Forelimb muscle (tissue), 1 donor: ENCODE results near the gene BCL10. TPM values are rescaled to one million over a fixed set of nuclear protein-coding genes. Genes with fewer than 3 reads are reported as not detected.

Source experiments
- DNase-seq: peaks from one replicate; pipeline ENCODE4 v3.0.0-alpha.2; 2013; ENCODE audit warnings: low read depth
- polyA plus RNA-seq: library from polyadenylated mRNA; unstranded; fragments of 120-200 nt; gene quantifications from one replicate; pipeline ENCODE4 v1.2.1, GENCODE V29; 2013; ENCODE audit not compliant: insufficient read length

Gene BCL10
- polyA plus RNA-seq, 1 donor, result 10.6 TPM

- DNase-seq, result peak; percentile 93
Observed at GRCh38 chr1:85297855-85298629, 21.6 kb upstream of the BCL10 start.

- DNase-seq, result no peak
Observed at GRCh38 chr1:85297538-85297854, 21.1 kb upstream of the BCL10 start.

DNA sequence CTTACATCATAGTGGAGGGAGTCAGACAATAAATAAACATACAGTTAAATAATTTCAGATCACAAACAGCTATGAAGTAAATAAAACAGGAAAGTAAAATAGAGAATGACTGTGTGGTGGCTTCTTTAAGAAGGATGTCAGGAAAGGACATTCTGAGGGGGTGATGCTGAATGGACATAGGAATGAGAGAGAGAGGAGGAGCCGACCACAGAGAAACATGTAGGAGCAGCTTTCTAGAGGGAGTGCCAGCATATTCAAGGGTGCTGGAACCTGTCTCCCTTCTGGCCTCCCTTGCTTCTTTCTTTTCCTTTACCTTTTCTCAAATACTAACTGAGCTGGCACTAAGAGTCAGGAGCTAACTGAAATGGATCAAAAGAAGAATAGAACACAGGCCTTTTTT is 20.5 kb upstream of the BCL10 start:
- DNase-seq, result no peak

GRCh38 chr1:85295654-85296053 is 19.2 kb upstream of the BCL10 start:
- no peak for DNase-seq

- DNase-seq, result no peak
Observed at GRCh38 chr1:85295006-85295431, 18.6 kb upstream of the BCL10 start.

GRCh38 chr1:85290826-85291225 is 14.4 kb upstream of the BCL10 start:
- DNase-seq, result no peak

DNA sequence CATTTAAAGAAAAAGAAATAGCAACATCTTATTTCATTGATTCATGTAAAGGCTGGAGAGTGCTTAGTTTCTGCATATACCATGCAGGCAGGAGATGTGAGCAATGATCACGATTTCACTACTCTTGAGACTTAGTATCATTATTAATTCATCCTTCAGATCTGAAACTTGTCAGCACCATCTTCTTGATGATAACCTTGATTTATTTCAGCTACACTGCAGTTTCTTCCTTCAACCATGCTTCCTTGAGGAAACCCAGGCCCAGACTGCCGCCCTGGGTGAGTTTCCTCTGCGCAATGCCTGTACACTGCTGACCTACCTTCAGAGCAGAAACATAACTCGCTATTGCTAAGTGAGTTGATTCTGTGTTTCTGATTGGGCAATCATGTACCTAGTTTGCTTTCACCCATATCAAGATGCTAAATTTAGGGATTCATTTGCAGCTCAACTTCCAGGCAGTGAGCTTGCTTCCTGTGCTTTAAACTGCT is 13.5 kb upstream of the BCL10 start:
- DNase-seq, result no peak

- no peak for DNase-seq
Observed at GRCh38 chr1:85289207-85289847, 12.9 kb upstream of the BCL10 start.

DNA sequence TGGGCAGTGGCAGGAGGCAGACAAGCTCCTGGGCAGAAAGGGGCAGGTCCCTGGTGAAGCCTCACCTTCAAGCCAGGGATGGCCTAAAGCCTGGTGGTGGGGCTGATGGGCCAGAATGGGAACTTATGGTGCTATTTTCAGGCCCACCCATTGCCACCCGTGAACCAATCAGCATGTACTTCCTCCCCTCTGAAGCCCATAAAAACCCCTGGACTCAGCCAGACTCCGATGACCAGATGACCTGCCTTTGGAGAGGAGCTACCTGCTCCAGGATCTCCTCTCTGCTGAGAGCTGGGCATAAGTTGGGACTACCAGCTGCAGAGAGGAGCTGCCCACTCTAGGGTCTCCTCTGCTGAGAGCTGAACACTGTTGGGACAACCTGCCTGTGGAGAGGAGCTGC is 7.8 kb upstream of the BCL10 start:
- no peak for DNase-seq

- DNase-seq, result no peak
Observed at GRCh38 chr1:85283475-85284199, 7.2 kb upstream of the BCL10 start.

GRCh38 chr1:85282424-85282823 is 6.0 kb upstream of the BCL10 start:
- no peak for DNase-seq

GRCh38 chr1:85280636-85281035 is 4.2 kb upstream of the BCL10 start:
- DNase-seq, result no peak

GRCh38 chr1:85279458-85280080 is 3.1 kb upstream of the BCL10 start:
- DNase-seq, result no peak

DNA sequence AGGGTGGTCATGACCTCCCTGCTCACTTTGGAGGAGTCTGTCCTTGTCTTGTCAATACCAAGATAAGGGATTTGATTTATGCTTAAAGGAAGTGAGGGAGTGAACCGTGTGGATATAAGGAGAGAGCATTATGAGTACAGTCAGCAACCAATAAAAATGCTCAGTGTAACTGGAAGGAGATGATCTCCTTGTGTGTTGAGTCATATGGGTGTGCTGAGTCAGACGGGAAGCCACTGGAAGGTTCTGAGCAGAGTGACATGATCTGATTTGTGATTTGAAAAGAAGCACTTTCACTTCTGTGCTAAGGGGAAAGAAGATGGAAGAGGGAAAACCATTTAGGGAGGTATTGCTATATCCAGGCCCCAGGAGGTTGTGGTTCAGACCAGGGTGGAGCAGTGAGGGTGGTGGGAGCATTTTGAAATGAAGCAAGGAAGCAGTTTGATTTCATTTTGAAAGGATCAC is 2.5 kb upstream of the BCL10 start:
- DNase-seq, result no peak

- DNase-seq, result no peak
Observed at GRCh38 chr1:85277802-85278201, 1.4 kb upstream of the BCL10 start.

DNA sequence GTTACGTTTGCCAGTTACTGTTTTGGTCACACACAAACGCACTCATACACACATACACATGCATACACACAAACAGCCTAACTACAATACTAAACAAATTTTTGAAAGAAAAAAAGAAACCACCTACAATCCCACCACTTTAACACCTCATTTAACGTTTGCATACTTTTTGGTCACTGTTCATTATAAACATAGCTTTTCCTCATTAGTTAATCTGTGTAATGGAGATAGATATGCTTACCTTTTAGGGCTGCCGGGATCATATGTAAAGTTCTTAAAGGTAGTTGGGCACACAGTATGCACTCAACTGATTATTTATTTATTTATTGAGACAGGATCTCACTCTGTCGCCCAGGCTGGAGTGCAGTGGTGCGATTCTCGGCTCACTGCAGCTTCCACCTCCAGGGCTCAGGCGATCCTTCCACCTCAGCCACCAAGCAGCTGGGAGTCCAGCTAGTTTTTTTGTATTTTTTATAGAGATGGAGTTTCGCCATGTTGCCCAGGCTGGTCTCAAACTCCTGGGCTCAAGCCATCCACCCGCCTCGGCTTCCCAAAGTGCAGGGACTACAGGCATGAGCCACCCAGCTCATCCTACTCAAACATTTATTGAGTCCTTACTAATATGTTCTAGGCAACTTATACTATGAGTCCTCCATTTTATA is 677 bp upstream of the BCL10 start:
- no peak for DNase-seq

DNA sequence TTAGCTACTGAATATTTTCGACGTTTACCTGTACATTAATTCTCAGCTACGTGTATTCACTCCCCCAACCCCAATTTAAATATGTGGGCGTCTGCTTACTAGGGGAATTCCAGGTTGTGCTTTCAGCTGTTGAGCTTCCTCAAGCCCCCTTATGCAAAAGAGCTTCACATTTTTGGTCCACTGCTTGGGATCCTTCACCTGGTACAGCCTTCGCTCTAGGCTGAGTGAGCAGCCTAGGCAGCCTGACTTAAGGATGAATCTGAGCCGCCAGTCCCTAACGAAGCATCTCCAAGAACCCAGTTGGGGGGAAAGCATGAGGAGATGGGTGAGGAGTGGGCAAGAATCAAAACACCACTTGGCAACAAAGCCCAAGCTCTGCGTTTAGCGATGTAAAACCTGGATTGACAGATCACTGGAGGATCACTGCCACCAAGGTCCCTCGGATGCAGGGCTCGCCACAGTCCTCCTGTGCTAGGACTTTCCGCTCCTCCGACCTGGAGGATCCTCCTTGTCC is 674 bp downstream of the BCL10 start:
- no peak for DNase-seq

DNA sequence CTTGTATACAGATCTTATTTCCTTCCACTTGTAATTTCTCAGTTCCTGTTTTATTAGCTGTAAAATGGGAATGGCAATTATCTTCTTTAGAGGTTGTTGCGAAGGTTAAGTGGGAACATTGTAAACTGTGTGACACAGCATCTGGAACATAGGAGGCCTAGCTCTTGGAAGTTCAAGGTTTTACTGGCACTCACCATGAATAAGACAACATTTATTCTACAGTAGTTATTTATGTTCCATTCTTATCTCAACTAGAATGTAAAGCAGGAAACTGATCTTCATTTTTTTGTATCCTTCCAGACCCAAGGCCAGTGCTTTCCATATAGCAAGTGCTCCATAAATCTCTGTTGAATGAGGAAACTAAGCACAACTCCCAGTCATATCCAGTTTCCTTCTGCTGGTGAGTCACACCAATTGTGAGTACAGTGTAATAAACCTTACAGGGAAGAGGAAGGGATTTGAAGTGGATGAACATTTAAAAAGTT is 1.4 kb downstream of the BCL10 start:
- DNase-seq, result no peak

GRCh38 chr1:85273397-85273796 is 3.0 kb downstream of the BCL10 start:
- no peak for DNase-seq

DNA sequence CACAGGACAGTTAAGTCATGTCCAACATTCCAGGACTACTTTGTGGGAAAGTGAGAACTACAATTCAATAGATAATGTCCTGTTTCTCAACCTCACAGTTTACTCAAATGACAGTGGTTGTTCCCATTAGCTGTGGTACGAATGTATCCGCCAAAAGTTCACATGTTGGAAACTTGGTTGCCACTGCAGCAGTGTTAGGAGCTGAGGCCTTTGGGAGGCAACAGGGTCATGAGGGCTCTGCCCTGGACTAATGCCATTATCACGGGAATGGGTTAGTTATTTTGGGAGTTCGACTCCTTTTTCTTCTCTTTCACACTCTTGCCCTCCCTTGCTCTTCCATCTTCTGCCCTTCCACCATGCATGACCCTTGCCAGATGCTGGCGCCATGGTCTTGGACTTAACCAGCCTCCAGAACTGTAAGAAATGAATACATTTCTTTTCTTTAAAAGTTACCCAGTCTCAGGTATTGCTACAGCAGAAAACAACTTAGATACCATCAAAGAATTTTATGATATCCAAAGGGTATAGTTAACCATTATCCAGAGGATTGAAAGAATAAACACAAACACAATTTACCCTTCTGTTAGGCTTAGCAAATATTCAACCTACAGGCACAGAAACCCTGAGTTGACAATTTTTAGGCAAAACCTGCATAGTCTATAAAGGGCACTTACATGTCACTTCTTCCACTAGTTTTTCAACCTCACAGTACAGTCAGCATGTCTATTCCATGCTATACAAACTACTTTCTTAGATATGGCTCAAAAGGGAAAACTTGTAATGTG is 7.4 kb downstream of the BCL10 start:
- DNase-seq, result no peak
